Neutrophil (primary cell): Measurements from ENCODE around the gene TMPO.
"Not testable (repeated sequence)": the region's sequence is repeated elsewhere in the genome, so short reads cannot be mapped to it uniquely, and the experiment has no call there.

Experiments used
- H3K27ac ChIP-seq: fragments of 200-600 bp; sonication (generic); 2 replicates; pipeline ENCODE4 v1.5.1; 2016; ENCODE audit warnings: mild to moderate bottlenecking, moderate library complexity
- H3K27me3 ChIP-seq: fragments of 200-600 bp; sonication (generic); 2 replicates; pipeline ENCODE4 v1.6.0; 2016; ENCODE audit warnings: mild to moderate bottlenecking
- H3K36me3 ChIP-seq: fragments of 200-600 bp; sonication (generic); 2 replicates; pipeline ENCODE4 v1.5.1; 2017
- H3K4me1 ChIP-seq, 2 experiments: fragments of 200-600 bp in 1 of 2; sonication (generic) in 1 of 2; 1 replicate in 1 of 2; 2 replicates in 1 of 2; pipeline versions ENCODE4 v1.5.1 to v1.6.1; 2013 to 2016; ENCODE audit warnings: low read depth in 1 of 2, low read length in 1 of 2, mild to moderate bottlenecking in 1 of 2, moderate library complexity in 1 of 2; ENCODE audit not compliant: control insufficient read depth in 1 of 2, insufficient read depth in 1 of 2
- H3K4me3 ChIP-seq, 2 experiments: fragments of 200-600 bp in 1 of 2; sonication (generic) in 1 of 2; 1 replicate in 1 of 2; 2 replicates in 1 of 2; pipeline ENCODE4 v1.5.1; 2013 to 2016; ENCODE audit warnings: low read depth in 1 of 2, low read length in 1 of 2, mild to moderate bottlenecking in 1 of 2, moderate library complexity in 1 of 2
- H3K9me3 ChIP-seq: fragments of 200-600 bp; sonication (generic); 2 replicates; pipeline ENCODE4 v1.5.1; 2016
- CTCF ChIP-seq: fragments of 200-600 bp; sonication (generic); IDR thresholded peaks from 2 replicates; pipeline ENCODE4 v1.5.1; 2016; ENCODE audit warnings: antibody characterized with exemption

The TMPO gene

GRCh38 chr12:98538031-98538430, 22.6 kb downstream of the TMPO start:
- Histone ChIP-seq H3K27ac (no peak overlapping the region), H3K36me3 (peaks cover 40% of the 10 kb centered on the region), H3K4me1 (no peaks in the 10 kb centered on the region), H3K27me3 (no peaks in the 10 kb centered on the region), H3K9me3 (no peaks in the 10 kb centered on the region), H3K4me3 (no peak overlapping the region)
- TF ChIP-seq CTCF: no peak

- H3K27ac ChIP-seq: no peak overlapping the region
- H3K9me3 ChIP-seq: no peaks in the 10 kb centered on the region
- no peak for TF ChIP-seq CTCF
- H3K27me3 ChIP-seq: no peaks in the 10 kb centered on the region
- peaks cover 48% of the 10 kb centered on the region for H3K36me3 ChIP-seq
- H3K4me1 ChIP-seq: no peaks in the 10 kb centered on the region
- no peak overlapping the region for H3K4me3 ChIP-seq
These were observed 28.3 kb downstream of the TMPO start for GRCh38 chr12:98543701-98544100.

- Histone ChIP-seq H3K4me1 (no peaks in the 10 kb centered on the region), H3K27ac (no peak overlapping the region), H3K27me3 (no peaks in the 10 kb centered on the region), H3K36me3 (peaks cover 54% of the 10 kb centered on the region), H3K9me3 (no peaks in the 10 kb centered on the region), H3K4me3 (no peak overlapping the region)
- TF ChIP-seq CTCF: no peak
These were observed 29.4 kb downstream of the TMPO start for GRCh38 chr12:98544751-98545150.

GRCh38 chr12:98549371-98550110, 34.2 kb downstream of the TMPO start:
- H3K4me3 ChIP-seq: no peak overlapping the region
- no peaks in the 10 kb centered on the region for H3K4me1 ChIP-seq
- H3K9me3 ChIP-seq: no peaks in the 10 kb centered on the region
- H3K27ac ChIP-seq: no peak overlapping the region
- peaks cover 41% of the 10 kb centered on the region for H3K36me3 ChIP-seq
- H3K27me3 ChIP-seq: no peaks in the 10 kb centered on the region
- TF ChIP-seq CTCF: no peak

GRCh38 chr12:98551787-98552186, 36.4 kb downstream of the TMPO start:
- Histone ChIP-seq H3K27me3 (no peaks in the 10 kb centered on the region), H3K4me1 (no peaks in the 10 kb centered on the region), H3K36me3 (peaks cover 32% of the 10 kb centered on the region), H3K4me3 (no peak overlapping the region), H3K27ac (no peak overlapping the region), H3K9me3 (no peaks in the 10 kb centered on the region)
- TF ChIP-seq CTCF: no peak

GRCh38 chr12:98558097-98558496, 42.7 kb downstream of the TMPO start:
- H3K4me3 ChIP-seq, H3K27me3 ChIP-seq, H3K4me1 ChIP-seq, H3K9me3 ChIP-seq, H3K27ac ChIP-seq, H3K36me3 ChIP-seq: not testable (repeated sequence)
